Ovary (tissue), 9 donors: ENCODE measurements around the gene RAP1GAP2. TPM values are rescaled to one million over a fixed set of nuclear protein-coding genes. Genes with fewer than 3 reads are reported as not detected.

Source experiments
- DNase-seq, 5 donors: peaks; one replicate each; pipeline ENCODE4 v3.0.0-alpha.2; 2019 to 2020
- H3K27ac ChIP-seq, 2 donors: fragments of 200-600 bp; one replicate each; pipeline versions ENCODE4 v1.5.1 to v1.8.0; 2019 to 2022
- H3K27me3 ChIP-seq: fragments of 200-600 bp; one replicate; pipeline ENCODE4 v1.8.0; 2022
- H3K36me3 ChIP-seq: fragments of 200-600 bp; sonication (generic); one replicate; pipeline ENCODE4 v1.5.1; 2019
- H3K4me1 ChIP-seq: one replicate; pipeline ENCODE4 v1.8.1; 2013; ENCODE audit warnings: mild to moderate bottlenecking, moderate library complexity; ENCODE audit not compliant: insufficient read depth
- H3K4me3 ChIP-seq: fragments of 200-600 bp; sonication (generic); one replicate; pipeline ENCODE4 v1.5.1; 2017
- H3K9me3 ChIP-seq, 2 donors: fragments of 200-600 bp in 1 of 2; sonication (generic) in 1 of 2; one replicate each; pipeline versions ENCODE4 v1.5.1 to v1.8.1; 2013 to 2019; ENCODE audit warnings: mild to moderate bottlenecking in 1 of 2, moderate library complexity in 1 of 2
- CTCF ChIP-seq, 3 donors: fragments of 450-650 bp in 2 of 3; fragments of 200-600 bp in 1 of 3; IDR thresholded peaks; one replicate each; pipeline versions ENCODE4 v1.5.1 to v1.8.0; 2016 to 2022; ENCODE audit warnings: antibody characterized with exemption in 3 of 3, mild to moderate bottlenecking in 1 of 3
- EP300 ChIP-seq: sonication (generic); formaldehyde crosslinking; IDR thresholded peaks from one replicate; pipeline ENCODE4 v1.6.1; 2017; ENCODE audit warnings: antibody characterized with exemption
- POLR2A ChIP-seq: fragments of 450-650 bp; IDR thresholded peaks from one replicate; pipeline ENCODE4 v1.6.1; 2017; ENCODE audit warnings: antibody characterized with exemption, mild to moderate bottlenecking, moderate library complexity
- WGBS, 3 donors: extraction: QIAGEN DNeasy Blood & Tissue Kit in 1 of 3; methylation state at CpG; one replicate each; pipeline versions ENCODE4 v1.1.5 to v1.1.7; 2013 to 2017; 5-methylcytosine and 5-hydroxymethylcytosine counted together
- intact Hi-C, 4 donors: fragments of 100-400 bp; cut with DNase I; formaldehyde crosslinking; loops; one replicate each; pipeline versions ENCODE4 v1.11.0 to v1.15.1; 2022 to 2023
- polyA plus RNA-seq, 2 donors: library from polyadenylated mRNA; stranded (reverse); fragments of 200-250 nt in 1 of 2; fragments of 350-450 nt in 1 of 2; fragmentation: Illumina TruSeq in 1 of 2; extraction: RNeasy Lipid Tissue Mini Kit (QIAGEN cat#74804) in 1 of 2; gene quantifications; one replicate each; pipeline ENCODE4 v1.2.3, GENCODE V29; 2013 to 2014
- total RNA-seq, 7 donors: library from RNA; depleted of rRNA in 2 of 7; stranded (reverse); fragments of >200 nt in 2 of 7; fragmentation: NEBNext Ultra II Directional in 3 of 7; extraction: Animal tissue kit (Norgen Biotek cat#: 25700) in 3 of 7; gene quantifications; one replicate each; pipeline versions ENCODE4 v1.1.0 to v1.2.4, GENCODE V29; 2016 to 2023
- donor health status: DM: no; HTN: no; CAD: no; lungs with moderate emphysema.
- donor health status: DM: no; HTN: no; CAD: no.
- donor health status: Bipolar disorder and iron deficiency.
- donor health status: DM: yes; HTN: yes; CAD: no.
- donor health status: DM: no; HTN: no; CAD: no.
- donor health status: DM: yes; HTN: yes; CAD: no.

RAP1GAP2 gene
- total and polyA plus RNA-seq, 9 donors: 4.3 to 15.4 (median 12.3) TPM

DNA sequence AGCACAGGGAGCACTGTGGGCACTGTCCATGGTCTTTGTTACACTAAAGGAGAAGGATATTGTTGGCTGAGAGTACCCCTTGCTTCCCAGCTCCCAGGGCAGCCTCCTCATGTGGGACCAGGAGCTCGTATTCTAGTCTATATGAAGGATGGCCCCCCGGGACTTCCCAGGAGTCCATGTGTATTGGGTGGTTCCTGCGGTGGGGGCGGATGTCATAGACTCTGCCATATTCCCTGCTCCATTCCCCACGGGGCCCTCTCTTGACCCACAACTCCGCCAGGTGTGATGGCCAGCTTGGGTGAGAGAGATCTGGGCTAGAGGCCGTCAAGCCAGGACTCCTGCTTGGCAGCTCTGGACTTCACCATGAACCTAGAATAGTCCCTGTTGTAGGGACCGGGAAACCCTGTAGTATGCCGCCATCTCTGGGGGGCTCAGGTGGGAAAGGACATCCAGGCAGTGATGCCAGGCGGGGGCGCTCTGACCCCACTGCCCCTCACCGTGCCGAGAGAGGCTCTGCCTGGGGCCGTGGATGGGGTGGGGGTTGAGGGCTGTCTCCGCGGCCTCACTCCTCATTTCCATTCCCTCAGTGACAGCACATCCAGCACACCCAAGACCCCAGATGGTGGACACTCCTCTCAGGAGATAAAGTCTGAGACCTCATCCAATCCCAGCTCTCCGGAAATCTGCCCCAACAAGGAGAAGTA is 229.3 kb downstream of the RAP1GAP2 start:
- no peaks in the 10 kb centered on the region for H3K27me3 ChIP-seq
- WGBS, 3 donors: 88 to 95% (median 89%) methylated on average over 15 to 17 of the region's 17 CpGs
- intact Hi-C loops: no loop called here
- no peaks in the 10 kb centered on the region for H3K36me3 ChIP-seq
- DNase-seq: peak in 1 of 5 donors; percentile 23
- TF ChIP-seq POLR2A (no peak), EP300 (no peak), CTCF (IDR thresholded peaks at IDR 0.05) (no peak)
- H3K27ac ChIP-seq: no peak overlapping the region
- H3K4me1 ChIP-seq: no peaks in the 10 kb centered on the region
- peaks cover 0 to 5% of the 10 kb centered on the region in 2 donors for H3K9me3 ChIP-seq
- no peak overlapping the region for H3K4me3 ChIP-seq

- no peaks in the 10 kb centered on the region for H3K36me3 ChIP-seq
- WGBS, 3 donors: 80 to 82% (median 81%) methylated on average over 26 of the region's 26 CpGs
These were observed 230.1 kb downstream of the RAP1GAP2 start for GRCh38 chr17:3026125-3026855.

GRCh38 chr17:3026856-3027751 is 230.9 kb downstream of the RAP1GAP2 start:
- Histone ChIP-seq H3K27ac (no peak overlapping the region), H3K9me3 (peaks cover 0 to under 1% of the 10 kb centered on the region in 2 donors), H3K4me3 (no peak overlapping the region), H3K4me1 (no peaks in the 10 kb centered on the region), H3K27me3 (no peaks in the 10 kb centered on the region), H3K36me3 (no peaks in the 10 kb centered on the region)
- intact Hi-C loops: no loop called here
- TF ChIP-seq POLR2A (no peak), EP300 (no peak)
- WGBS, 3 donors: 76 to 81% (median 78%) methylated on average over 31 of the region's 31 CpGs
- DNase-seq: peak in 2 of 5 donors; percentile 15 to 23

More at GRCh38 chr17:3026125-3026855, 230.1 kb downstream of the RAP1GAP2 start:
- DNase-seq: peak in 1 of 5 donors; percentile 19
- H3K4me3 ChIP-seq: no peak overlapping the region
- intact Hi-C loops: no loop called here
- H3K4me1 ChIP-seq: no peaks in the 10 kb centered on the region
- no peak overlapping the region for H3K27ac ChIP-seq
- peaks cover 0 to 5% of the 10 kb centered on the region in 2 donors for H3K9me3 ChIP-seq
- TF ChIP-seq CTCF (IDR thresholded peaks at IDR 0.05) (no peak), EP300 (no peak), POLR2A (no peak)
- H3K27me3 ChIP-seq: no peaks in the 10 kb centered on the region

GRCh38 chr17:3027786-3028532 is 231.7 kb downstream of the RAP1GAP2 start:
- TF ChIP-seq CTCF (IDR thresholded peaks at IDR 0.05) (no peak), EP300 (no peak), POLR2A (no peak)
- Histone ChIP-seq H3K27ac (no peak overlapping the region), H3K4me3 (no peak overlapping the region), H3K36me3 (no peaks in the 10 kb centered on the region), H3K27me3 (no peaks in the 10 kb centered on the region), H3K4me1 (no peaks in the 10 kb centered on the region), H3K9me3 (no peaks in the 10 kb centered on the region)
- intact Hi-C loops: no loop called here
- peak in 2 of 5 donors; percentile 1 to 18 for DNase-seq
- 78 to 85% (median 80%) methylated on average over 18 of the region's 18 CpGs for WGBS, 3 donors
